ENCODE data around the gene GJB5.
"Not testable (repeated sequence)": the region's sequence is repeated elsewhere in the genome, so short reads cannot be mapped to it uniquely, and the experiment has no call there.

Gene GJB5

DNA sequence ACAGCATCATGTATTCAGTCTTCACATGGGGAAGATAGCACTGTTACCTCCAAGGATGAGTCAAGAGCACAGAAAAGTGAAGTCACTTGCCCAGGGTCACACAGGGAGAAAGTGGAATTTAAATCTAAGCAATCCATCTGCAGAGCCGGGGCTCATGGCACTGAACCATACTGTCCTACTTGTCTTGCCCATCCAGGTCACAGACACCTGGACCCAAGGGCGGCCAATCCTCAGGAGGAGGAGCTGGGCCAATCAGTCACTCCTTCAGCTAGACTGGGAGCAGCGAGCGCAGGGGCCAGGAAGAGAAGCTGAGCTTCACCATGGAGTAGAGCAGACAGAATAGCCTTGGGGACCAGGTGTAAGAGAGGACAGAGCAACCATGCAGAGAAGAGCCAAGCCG is 9.2 kb upstream of the GJB5 start:
- DNase-seq (ENCODE audit: low spot score), result no peak

DNA sequence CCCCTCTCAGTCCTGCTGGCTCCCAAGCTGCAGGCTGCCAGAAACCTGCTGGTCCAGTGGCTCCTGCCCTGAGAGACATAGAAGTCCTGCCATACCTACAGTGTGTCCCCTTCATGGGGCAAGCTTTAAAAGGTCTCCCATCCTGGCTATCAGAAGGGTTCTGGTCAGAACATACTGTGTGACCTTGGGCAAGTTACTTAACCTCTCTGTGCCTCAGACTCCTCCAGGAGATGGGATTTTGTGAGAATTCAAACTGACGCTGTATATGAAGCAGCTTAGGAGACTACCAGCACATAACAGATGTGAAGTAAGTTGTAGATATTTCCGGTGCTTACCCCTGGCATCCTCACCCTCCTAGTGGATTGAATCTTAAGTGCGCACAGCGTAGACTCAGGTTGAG is 8.7 kb upstream of the GJB5 start:
- no peak for DNase-seq (ENCODE audit: low spot score)

DNA sequence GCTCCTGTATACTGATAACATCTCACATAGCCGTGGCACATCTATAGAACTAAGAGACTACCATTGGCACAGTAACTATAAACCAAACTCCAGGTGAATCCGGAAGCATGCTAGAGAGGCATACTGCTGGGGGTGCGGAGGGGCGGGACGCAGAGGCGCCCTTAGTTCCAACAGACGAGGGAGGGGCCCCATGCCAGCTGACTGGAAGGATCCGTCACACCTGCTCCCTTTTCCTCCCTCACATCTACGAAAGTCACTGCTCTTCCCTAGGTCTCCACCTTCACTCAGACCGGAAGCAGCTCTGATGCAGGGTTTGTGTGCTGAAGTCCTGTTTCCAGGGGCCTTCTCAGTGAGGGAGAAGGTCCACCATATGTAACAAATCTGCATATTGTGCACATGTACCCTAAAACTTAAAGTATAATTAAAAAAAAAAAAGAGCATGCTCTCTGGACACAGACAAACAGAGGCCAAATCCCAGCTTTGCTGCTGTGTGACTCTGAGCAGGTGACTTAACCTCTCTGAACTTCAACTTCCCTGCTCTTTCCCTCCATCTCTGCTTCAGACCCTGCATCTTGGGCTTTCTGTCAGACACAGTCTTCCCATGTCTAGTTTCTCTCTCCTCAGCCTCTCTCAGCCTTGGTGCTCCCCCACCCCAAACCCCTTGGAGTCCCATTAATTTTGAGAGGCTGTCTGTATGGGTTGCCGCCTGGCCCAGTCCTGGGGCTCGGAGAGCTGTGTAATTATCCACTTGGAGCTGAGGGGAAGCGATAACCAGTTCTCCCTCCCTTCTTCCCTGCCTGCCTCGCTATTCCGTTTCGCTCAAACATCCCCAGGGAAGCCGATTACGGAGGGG is 7.8 kb upstream of the GJB5 start:
- DNase-seq (ENCODE audit: low spot score), result no peak

DNA sequence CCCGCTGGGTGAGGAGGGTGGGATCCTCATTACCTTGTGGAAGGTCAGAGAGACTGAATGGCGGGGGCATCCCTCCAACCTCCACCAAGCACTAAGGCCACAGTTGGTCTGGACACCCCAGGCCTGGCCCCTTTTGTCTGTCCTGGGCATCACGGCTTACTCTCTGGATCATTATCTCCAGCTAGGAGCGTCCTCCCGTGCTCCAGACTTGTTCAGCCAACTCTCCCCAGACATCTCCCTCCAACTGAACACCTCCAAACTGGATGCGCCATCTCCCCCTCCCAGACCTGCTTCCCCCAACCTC is 7.3 kb upstream of the GJB5 start:
- no peak for DNase-seq (ENCODE audit: low spot score)

DNA sequence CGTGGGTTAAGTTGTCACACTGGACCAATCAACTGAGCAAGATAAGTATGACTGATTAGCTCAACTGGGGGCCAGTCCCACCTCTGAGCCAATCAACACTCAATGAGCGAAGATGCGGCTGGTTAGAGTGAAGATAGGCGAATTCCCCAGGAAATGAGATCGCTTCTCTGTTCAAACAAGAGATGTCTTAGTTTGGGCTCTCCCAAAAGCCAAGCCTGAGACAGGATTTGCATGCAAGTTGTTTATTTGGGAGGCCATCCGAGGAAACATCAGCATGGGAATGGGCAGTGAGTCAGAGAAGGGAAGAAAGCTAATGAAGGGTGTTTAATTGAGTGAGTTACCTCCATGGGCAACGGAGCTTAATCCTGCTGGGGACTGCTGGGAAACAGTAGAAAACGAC is 4.9 kb upstream of the GJB5 start:
- no peak for DNase-seq (ENCODE audit: low spot score)

DNA sequence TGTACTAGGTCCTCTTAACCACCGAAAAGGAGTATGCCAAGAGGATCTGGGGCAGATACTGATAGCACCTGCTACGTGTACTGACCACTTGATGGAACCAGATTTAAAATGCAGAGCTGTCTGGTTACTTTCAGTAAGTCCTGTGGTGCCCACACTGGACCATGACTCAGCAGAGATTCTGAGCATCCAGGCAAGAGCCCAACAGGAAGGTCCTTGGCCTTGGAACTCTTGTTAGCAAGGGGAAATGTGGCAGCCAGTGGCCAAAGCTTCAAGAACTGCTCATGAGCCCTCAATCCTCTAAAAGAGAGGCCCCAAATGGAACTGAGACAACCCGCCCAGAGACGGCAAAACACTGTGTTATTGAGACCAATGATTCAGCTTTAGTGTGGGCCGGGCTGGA is 4.2 kb upstream of the GJB5 start:
- no peak for DNase-seq (ENCODE audit: low spot score)

DNA sequence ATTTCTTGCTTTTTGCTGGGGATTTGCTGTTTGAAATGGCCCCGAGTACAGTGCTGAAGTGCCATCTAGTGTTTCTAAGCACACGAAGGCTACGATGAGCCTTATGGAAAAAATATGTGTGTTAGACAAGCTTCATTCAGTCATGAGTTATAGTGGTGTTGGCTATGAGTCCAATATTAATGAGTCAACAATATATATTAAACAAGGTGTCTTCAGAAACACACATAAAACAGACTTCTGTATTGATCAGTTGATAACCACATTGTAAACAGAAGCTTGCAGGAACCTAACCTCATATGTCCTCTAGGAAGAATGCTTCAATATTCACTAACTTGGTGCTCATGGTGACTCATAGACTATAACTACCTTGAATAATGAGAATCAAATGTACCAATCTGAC is 1.7 kb upstream of the GJB5 start:
- DNase-seq (ENCODE audit: low spot score), result no peak

DNA sequence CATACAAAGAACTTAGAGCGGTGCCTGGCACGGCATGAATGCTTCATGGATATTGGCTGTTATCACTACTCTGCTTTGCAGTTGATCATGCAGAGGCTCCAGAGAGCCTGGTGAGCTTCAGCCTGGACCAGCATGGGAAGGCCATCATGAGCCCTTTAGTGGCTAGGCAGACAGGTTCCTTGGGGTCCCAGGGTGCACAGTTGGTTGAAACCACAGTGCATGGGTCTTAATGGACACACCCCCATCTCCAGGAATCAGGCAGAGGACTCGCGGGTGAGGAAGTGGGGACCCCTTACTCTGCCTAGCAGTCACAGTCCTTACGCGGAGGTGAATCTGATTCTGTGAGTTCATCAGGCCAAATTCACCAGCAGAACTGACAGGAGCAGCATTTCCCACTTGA is 1.1 kb downstream of the GJB5 start:
- DNase-seq (ENCODE audit: low spot score), result no peak

DNA sequence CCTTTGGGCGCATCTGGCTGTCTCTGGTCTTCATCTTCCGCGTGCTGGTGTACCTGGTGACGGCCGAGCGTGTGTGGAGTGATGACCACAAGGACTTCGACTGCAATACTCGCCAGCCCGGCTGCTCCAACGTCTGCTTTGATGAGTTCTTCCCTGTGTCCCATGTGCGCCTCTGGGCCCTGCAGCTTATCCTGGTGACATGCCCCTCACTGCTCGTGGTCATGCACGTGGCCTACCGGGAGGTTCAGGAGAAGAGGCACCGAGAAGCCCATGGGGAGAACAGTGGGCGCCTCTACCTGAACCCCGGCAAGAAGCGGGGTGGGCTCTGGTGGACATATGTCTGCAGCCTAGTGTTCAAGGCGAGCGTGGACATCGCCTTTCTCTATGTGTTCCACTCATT is 2.5 kb downstream of the GJB5 start:
- DNase-seq (ENCODE audit: low spot score), result no peak

DNA sequence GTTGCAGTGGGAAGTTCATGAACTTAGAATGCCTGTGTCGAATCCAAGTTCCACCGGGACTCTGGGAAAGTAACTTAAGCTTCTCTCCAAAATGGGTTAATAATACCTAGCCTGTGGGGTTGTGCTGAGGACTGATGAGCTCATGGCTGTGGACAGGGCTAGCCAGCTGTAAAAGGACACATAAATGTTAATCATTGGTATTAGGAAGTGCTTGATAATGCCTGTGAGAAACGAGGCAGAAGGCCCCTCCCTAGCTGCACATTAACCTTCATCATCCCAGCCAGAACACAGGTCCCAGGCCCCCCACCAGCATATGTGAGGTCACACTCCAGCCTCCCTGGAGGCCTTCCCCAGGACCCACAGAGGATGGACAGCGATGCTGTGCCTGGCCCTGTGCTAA is 3.9 kb downstream of the GJB5 start:
- DNase-seq (ENCODE audit: low spot score), result no peak

DNA sequence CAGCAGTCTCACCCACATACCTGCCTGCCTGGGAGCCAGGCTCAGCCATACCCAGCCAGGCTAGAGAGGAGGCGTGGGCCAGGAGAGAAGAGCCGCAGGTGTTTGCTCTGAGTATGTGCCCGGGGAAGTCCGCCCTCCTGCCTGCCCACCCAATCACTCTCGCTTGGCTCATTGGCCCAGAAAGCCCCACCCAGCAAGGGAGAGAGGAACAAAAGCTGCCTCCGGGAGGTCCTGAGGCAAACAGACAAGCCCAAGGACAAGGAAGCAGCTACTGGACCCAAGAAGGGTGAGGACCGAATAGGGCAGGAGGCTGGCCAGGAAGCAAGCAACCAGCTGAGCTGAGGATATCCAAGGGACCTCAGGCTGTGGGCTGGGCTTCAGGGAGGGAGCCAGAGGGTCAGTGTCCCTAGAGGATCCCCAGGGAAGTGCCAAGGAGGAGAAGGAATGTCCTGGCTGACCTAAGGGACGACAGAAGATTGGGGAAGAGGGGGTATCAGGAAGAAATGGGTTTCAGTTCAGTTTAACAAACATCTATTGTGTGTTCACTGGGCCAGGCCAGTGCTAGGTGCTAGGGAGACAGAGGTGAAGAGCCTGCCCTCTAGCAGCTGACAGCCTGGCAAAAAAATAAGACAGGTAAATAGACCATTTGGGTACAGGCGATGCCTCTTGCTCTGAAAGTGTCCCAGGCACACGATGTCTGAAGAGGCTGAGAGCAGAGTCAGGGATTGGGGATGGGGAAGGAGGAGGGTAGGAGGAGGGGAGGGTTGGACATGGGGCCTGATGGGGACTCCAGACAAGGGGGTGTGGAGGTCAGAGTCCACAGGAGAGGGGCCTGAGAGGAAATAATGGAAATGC is 4.9 kb downstream of the GJB5 start, which contains the start of gene GJB4:
TSS of gene GJB4 (plus strand) at position 238 of the 855 bp plus-strand sequence. CDS start 1,515 bp downstream, outside the sequence.
- no peak for DNase-seq (ENCODE audit: low spot score)

DNA sequence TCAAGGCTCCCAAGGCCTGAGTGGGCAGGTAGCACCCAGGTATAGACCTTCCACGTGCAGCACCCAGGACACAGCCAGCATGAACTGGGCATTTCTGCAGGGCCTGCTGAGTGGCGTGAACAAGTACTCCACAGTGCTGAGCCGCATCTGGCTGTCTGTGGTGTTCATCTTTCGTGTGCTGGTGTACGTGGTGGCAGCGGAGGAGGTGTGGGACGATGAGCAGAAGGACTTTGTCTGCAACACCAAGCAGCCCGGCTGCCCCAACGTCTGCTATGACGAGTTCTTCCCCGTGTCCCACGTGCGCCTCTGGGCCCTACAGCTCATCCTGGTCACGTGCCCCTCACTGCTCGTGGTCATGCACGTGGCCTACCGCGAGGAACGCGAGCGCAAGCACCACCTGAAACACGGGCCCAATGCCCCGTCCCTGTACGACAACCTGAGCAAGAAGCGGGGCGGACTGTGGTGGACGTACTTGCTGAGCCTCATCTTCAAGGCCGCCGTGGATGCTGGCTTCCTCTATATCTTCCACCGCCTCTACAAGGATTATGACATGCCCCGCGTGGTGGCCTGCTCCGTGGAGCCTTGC is 6.4 kb downstream of the GJB5 start:
- no peak for DNase-seq (ENCODE audit: low spot score)

DNA sequence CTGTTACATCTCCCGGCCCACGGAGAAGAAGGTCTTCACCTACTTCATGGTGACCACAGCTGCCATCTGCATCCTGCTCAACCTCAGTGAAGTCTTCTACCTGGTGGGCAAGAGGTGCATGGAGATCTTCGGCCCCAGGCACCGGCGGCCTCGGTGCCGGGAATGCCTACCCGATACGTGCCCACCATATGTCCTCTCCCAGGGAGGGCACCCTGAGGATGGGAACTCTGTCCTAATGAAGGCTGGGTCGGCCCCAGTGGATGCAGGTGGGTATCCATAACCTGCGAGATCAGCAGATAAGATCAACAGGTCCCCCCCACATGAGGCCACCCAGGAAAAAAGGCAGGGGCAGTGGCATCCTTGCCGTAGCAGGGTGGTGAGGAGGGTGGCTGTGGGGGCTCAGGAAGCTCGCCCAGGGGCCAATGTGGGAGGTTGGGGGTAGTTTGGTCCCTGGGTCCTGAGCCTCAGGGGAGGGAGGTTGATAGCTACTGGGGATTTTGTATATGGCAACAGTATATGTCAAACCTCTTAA is 7.0 kb downstream of the GJB5 start:
- DNase-seq (ENCODE audit: low spot score), result no peak

DNA sequence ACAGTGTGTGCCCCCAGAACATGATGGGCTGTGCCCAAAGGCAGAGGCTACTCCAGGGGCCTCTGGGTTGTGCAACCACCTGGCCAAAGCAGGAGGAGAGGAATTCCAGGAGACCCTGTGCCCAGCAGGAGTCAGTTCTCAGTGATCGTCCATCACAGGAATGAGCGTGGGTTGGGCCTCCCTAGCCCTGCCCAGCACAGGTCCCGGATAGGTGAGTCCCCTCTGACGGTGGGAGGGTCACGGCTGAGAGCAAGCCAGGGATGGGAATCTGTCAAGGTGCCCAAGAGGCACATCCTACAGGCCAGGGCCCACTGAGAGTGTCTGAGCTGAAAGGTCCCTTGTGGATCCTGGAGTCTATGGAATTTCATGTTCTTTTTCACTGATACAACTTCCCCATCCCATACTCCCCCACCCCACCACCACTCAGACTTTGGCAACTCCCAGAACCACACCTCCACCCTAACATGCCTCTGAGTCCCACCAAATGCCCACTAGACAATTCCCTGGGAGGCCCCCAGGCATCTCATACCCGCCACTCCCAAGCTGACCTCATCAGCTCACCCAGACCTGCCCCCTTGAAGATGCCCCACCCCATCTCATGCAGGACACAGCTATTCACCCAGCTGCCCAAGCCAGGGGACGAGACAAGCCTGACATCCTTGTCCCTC is 7.8 kb downstream of the GJB5 start:
- DNase-seq (ENCODE audit: low spot score), result no peak

DNA sequence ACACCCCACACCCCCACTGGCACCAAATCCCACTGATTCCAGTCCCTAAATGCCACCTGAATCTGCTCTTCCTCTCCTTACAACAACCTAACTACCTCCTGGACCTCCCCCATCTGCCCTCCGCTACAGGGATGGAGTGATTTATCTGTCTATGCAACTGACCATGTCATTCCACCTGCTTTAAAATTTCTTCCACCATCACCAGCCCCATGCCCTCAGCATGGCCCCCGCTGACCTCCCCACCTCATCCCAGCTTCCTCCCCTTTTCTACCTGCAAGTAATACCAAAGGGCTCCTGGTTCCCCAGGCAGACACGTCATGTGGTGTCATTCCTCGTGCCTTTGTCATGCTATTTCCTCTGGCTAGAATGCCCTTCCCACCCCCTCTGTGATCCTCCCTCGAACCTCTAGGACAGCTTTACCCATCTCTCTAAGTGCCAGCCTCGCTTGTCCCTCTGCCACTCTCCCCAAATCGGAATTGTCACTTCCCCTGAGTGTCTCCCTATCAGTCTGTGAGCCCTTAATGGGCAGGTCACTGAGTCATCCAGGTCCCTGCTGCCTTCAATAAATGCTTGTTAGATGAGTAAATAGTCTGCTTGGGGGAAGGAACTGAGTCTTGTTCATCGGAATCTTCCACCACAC is 8.4 kb downstream of the GJB5 start:
- DNase-seq (ENCODE audit: low spot score), result no peak

DNA sequence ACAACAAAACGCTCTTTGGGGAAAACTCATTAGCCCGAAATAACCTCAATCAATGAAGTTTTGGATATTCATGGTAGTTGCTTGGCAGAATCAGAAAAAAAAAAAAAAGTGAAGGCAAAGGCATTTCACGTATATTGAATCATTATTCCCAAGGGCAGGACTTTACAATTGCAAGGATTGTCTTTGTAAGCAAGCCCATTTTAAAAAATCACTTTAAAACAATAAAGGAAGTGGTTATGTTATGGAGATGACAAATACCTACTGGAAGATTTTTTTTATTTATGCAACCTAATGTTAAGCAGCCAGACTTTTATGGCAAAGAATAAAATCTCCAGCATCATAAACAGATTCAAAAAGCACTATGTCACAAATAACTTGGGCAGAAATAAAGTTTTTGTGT is 14.0 kb downstream of the GJB5 start:
- peak; percentile 11 for DNase-seq (ENCODE audit: low spot score)

DNA sequence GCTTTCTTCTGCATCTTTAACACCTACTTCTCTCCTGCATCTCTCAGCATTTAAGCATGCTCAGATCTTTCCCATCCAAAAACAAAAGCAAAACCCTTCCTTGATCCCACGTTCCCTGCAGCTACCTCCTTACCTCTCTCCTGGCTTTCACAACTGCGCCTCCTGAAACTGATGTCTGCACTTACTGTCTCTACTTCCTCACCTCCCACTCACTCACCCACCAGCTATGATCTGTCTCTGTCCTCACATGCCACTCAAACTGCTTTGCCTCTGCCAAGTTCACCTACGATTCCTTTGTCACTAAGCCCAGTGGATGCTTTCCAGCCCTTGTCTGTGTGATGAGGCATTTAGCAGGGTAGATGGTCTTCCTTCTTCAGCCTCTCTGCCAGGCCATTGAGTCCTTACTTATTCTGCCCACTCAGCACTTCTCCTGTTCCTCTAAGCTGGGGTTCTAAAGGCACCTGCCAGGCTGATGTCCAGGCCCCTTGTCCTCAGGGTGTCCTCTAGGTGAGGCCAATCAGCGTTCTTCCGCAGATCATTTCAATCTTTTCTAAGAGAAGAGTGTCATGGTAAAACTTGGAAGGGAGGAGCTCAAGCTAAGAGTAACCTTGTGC is 16.2 kb downstream of the GJB5 start:
- no peak for DNase-seq (ENCODE audit: low spot score)

DNA sequence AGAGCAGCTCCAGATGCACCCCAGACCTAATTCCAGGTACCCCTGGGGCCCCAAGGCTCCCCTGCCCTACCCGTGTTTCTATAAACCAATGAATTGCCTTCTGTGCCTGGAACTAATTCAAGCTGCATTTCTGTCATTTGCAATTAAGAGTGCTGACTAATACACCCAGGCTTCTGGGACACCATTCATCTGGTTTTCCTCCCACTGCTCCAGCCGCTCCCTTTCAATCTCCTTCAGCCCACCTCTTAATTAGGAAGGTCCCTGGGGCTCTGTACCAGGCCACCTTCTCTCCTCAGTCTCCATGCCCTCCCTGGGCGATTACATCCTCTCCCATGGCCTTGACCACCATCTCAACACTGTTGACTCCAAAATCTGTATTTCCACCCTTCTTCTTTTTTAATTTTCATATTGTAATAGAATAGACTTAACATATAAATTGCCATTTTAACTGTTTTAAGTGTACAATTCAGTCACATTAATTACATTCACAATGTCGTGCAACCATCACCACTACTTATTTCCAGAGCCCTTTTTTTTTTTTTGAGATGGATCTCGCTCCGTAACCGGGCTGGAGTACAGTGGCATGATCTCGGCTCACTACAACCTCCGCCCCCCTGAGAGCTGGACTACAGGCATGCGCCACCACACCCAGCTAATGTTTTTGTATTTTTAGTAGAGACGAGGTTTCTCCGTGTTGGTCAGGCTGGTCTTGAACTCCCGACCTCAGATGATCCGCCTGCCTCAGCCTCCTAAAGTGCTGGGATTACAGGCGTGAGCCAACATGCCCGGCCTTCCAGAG is 16.9 kb downstream of the GJB5 start:
- no peak for DNase-seq (ENCODE audit: low spot score)

DNA sequence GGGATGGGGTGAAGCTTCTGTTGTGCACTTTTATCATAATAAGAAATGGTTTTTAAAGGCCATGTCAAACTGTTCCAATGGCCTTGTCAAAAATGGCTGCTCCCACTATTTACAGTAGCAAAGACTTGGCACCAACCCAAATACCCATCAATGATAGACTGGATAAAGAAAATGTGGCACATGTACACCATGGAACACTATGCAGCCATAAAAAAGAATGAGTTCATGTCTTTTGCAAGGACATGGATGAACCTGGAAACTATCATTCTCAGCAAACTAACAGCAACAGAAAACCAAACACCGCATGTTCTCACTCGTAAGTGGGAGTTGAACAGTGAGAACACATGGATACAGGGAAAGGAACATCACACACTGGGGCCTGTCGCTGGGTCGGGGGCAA is 18.3 kb downstream of the GJB5 start:
- not testable (repeated sequence) for DNase-seq (ENCODE audit: low spot score)

DNA sequence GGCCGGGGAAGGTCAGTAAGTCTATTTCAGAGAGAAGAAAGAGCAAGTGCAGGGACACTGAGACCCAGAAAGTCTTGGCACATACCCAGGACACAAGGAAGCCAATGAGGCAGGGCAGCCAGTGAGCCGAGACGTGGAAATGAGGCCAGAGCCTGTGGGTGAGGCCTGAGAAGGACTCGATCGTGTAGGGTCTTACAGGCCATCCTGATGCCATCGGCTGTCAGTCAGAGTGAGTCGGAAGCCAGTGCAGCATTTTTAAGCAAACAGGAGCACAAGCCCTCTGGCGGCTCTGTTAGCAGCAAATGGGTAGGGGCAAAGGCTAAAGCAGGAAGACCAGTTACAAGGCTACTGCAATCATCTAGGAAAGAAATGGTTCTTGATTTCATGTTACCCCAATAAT is 20.1 kb downstream of the GJB5 start:
- DNase-seq (ENCODE audit: low spot score), result no peak

DNA sequence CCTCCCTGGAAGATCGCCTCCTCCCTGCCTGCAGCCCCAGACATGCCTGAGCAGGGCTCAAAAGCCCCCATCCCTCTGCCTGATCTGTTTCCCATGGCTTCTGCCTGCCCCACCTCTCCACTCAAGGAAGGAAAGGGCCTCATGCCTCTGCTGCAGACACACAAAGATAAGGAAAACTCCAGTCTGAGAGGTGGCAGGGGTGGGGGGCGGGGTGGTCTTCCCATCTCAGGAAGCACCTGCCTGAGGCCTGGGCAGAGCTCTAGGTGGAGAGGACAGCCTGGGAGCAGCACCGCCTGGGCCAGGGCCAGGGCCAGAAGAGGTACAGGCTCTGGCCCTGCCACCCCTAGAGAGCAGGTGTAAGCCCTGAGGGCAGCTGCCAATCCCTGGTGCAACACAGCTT is 22.1 kb downstream of the GJB5 start:
- DNase-seq (ENCODE audit: low spot score), result no peak
